Parathyroid adenoma (tissue), 2 donors: ENCODE data around the gene IQCN.
A peak's percentile ranks its signal among the peaks of the same experiment; 100 is the strongest.

ENCODE experiments used
- H2AFZ ChIP-seq: fragments of 300-600 bp; sonication (generic); one replicate; pipeline ENCODE4 v1.7.0; 2017; ENCODE audit warnings: antibody characterized with exemption, mild to moderate bottlenecking
- H3K27ac ChIP-seq: fragments of 300-600 bp; sonication (generic); one replicate; pipeline ENCODE4 v1.7.0; 2017
- H3K27me3 ChIP-seq: fragments of 300-600 bp; sonication (generic); one replicate; pipeline ENCODE4 v1.7.0; 2017; ENCODE audit warnings: low read length; ENCODE audit not compliant: control insufficient read depth, insufficient read depth
- H3K36me3 ChIP-seq: fragments of 300-600 bp; sonication (generic); one replicate; pipeline ENCODE4 v1.7.0; 2017; ENCODE audit warnings: low read length; ENCODE audit not compliant: control insufficient read depth, insufficient read depth
- H3K4me1 ChIP-seq: fragments of 300-600 bp; sonication (generic); one replicate; pipeline ENCODE4 v1.7.0; 2017; ENCODE audit warnings: control low read depth
- H3K4me2 ChIP-seq: fragments of 300-600 bp; sonication (generic); one replicate; pipeline ENCODE4 v1.7.0; 2017; ENCODE audit warnings: low read length
- H3K4me3 ChIP-seq: fragments of 300-600 bp; sonication (generic); one replicate; pipeline ENCODE4 v1.7.0; 2017; ENCODE audit warnings: low read depth, low read length
- H3K79me2 ChIP-seq: fragments of 300-600 bp; sonication (generic); one replicate; pipeline ENCODE4 v1.7.0; 2017; ENCODE audit warnings: control low read depth
- H3K9ac ChIP-seq: fragments of 300-600 bp; sonication (generic); one replicate; pipeline ENCODE4 v1.7.0; 2017; ENCODE audit warnings: mild to moderate bottlenecking
- H3K9me3 ChIP-seq: fragments of 300-600 bp; sonication (generic); one replicate; pipeline ENCODE4 v1.7.0; 2017; ENCODE audit warnings: low read length; ENCODE audit not compliant: control insufficient read depth
- TF ChIP-seq, protein P1 (sequence below): fragments of 300-600 bp; sonication (generic); IDR thresholded peaks from one replicate; pipeline ENCODE4 v1.7.0; 2017; ENCODE audit warnings: antibody characterized with exemption, mild to moderate bottlenecking
- donor health status: primary hyperparathyroidism.

Gene IQCN

DNA sequence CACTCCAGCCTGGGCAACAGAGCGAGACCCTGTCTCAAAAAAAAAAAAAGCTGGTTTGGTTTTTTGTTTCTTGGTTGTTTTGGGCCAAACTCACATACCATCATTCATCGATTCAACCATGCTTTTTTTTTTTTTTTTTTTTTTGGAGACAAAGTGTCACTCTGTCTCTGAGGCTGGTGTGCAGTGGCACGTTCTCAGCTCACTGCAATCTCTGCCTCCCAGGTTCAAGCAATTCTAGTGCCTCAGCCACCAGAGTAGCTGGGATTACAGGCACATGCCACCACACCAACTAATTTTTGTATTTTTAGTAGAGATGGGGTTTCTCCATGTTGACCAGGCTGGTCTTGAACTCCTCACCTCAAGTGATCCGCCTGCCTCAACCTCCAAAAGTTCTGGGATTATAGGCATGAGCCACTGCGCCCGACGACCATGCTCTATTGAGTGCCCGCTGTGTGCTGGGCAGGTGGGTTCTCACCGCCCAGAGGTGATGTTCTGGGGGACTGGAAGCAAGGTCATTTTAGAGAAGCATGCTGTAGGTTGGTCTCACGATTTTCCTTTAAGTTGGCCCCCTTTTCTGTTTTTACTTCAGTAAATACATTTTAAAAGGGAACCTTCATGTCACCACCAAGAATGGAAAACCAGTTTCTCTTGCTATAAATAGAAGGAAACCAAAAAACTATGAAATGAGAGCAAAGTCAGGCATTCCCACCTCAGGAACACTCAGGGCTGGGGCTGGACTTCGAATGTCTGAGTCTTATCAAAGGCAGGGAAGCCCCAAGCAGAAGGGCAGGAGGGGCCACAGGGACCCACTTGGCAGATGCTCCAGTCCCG lies 15.4 kb upstream of the IQCN start:
- Histone ChIP-seq H3K79me2 (no peaks in the 10 kb centered on the region), H3K27me3 (no peaks in the 10 kb centered on the region), H3K27ac (peak overlapping the region; percentile 22), H3K4me3 (no peak overlapping the region), H3K4me2 (no peak overlapping the region), H2AFZ (peak overlapping the region; percentile 13), H3K9ac (no peak overlapping the region), H3K9me3 (no peaks in the 10 kb centered on the region), H3K4me1 (peaks cover 33% of the 10 kb centered on the region), H3K36me3 (no peaks in the 10 kb centered on the region)
- TF ChIP-seq, protein P1, sequence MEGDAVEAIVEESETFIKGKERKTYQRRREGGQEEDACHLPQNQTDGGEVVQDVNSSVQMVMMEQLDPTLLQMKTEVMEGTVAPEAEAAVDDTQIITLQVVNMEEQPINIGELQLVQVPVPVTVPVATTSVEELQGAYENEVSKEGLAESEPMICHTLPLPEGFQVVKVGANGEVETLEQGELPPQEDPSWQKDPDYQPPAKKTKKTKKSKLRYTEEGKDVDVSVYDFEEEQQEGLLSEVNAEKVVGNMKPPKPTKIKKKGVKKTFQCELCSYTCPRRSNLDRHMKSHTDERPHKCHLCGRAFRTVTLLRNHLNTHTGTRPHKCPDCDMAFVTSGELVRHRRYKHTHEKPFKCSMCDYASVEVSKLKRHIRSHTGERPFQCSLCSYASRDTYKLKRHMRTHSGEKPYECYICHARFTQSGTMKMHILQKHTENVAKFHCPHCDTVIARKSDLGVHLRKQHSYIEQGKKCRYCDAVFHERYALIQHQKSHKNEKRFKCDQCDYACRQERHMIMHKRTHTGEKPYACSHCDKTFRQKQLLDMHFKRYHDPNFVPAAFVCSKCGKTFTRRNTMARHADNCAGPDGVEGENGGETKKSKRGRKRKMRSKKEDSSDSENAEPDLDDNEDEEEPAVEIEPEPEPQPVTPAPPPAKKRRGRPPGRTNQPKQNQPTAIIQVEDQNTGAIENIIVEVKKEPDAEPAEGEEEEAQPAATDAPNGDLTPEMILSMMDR, result no peak

DNA sequence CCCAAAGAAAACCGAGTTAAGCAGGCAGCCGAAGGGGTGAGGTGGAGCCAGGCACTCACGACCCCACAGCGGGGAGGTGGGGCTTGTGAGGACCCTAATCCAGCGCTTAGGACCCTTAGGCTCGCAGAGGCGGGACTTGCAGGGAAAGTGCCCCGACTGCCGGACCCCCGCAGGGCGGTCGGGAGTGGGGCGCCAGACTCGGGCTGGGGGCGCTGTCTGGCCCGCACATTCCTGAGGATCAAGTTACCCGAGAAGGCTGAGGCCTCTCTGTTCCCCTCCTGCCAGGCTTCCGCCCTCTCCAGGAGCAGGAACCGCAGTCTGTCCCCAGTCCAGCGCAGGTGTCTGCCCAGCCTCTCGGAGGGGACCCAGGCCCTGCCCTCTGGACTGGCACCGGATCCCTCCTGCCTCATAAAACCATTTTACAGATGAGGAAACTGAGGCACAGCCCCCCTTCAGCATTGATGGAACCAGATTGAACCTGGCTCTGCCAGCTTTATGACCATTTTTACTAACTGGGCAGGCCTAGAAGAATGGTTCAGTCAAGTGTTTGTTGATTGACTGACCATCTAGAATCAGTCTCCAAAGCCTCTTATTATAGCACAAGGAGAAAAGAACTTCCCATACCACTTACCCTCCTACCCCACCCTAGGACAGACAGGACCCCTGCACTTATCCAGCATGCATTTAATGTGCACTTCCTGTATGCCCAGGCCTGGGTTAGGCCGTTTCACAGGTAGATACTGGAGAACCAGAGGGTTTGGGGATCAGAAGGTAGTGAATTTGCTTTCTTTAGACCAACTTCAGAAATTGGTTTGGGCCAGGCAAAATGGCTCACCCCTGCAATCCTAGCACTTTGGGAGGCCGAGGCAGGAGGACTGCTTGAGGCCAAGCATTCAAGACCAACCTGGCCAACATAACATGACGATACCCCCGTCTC lies 13.9 kb upstream of the IQCN start:
- TF ChIP-seq, protein P1, result no peak
- H3K9me3 ChIP-seq, result no peaks in the 10 kb centered on the region
- H3K27ac ChIP-seq, result peak overlapping the region; percentile 70
- H3K4me3 ChIP-seq, result no peak overlapping the region
- H3K4me1 ChIP-seq, result peaks cover 29% of the 10 kb centered on the region
- H3K79me2 ChIP-seq, result no peaks in the 10 kb centered on the region
- H3K9ac ChIP-seq, result no peak overlapping the region
- peak overlapping the region; percentile 71 for H2AFZ ChIP-seq
- H3K27me3 ChIP-seq, result no peaks in the 10 kb centered on the region
- no peaks in the 10 kb centered on the region for H3K36me3 ChIP-seq
- no peak overlapping the region for H3K4me2 ChIP-seq

DNA sequence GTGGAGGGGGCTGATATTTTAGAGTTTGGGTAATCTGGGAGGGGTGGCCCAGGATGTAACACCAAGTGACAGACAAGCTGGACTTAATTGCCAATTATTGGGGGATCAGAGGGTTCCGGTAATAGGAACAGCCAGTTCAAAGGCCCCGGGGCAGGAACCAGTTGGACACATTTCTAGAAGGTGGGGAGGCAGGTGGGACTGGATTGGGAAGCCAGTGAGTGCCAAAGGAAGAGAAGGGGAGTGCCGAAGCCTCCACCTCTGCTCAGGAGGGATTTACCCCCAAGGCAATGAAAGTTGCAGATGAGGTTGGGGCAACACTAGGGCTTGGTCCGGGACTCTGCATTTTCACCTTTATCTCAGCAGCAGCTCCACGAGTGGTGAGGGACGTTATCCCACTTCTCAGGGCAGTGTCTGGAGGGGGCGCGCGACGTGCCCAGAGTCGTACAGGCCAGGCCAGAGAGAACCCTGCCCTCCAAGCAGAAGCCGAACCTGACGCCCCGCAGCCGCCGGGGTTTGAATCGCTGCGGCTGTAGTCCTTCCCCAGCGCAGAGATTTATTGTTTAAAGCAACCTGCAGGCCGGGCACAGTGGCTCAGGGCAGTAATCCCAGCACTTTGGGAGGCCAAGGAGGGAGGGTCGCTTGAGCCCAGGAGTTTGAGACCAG lies 12.9 kb upstream of the IQCN start:
- Histone ChIP-seq H3K27ac (peak overlapping the region; percentile 70), H3K27me3 (no peaks in the 10 kb centered on the region), H3K9ac (no peak overlapping the region), H3K4me2 (no peak overlapping the region), H3K4me3 (no peak overlapping the region), H3K36me3 (no peaks in the 10 kb centered on the region), H3K4me1 (peaks cover 33% of the 10 kb centered on the region), H3K9me3 (no peaks in the 10 kb centered on the region), H3K79me2 (no peaks in the 10 kb centered on the region), H2AFZ (no peak overlapping the region)
- TF ChIP-seq, protein P1, result no peak

DNA sequence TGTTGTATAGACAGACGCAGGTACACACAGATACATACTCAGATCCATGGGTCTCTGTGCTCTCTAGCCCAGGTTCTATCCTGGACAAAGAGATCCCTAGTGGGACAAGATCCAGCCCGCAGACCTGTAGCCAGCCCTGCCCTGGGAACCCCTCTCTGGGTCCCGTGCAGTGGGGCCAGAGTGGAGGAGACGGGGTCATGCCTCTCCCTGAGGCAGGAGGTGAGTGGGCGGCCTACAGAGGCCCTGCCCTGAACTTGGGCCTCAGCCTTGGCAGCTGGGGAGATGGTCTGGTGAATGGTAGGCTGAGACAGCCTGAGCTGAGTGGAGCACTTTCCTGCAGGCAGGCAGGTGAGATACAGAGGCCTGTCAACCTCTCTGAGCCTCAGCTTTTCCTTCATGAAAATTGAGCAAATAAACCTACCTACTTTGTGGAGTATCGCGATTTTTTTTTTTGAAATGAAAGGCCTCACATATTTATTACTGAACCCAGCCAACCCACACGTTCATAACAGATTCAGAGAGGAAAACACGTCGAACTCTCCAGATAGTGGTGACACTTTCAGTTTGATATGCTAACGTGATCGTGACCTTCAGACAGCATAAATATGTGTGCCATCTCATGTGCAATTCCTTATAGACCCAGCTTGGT lies 10.6 kb upstream of the IQCN start:
- Histone ChIP-seq H3K4me3 (no peak overlapping the region), H3K27ac (peak overlapping the region; percentile 67), H3K79me2 (no peaks in the 10 kb centered on the region), H3K4me1 (peaks cover 22% of the 10 kb centered on the region), H3K9ac (no peak overlapping the region), H3K36me3 (no peaks in the 10 kb centered on the region), H3K9me3 (no peaks in the 10 kb centered on the region), H2AFZ (peak overlapping the region; percentile 62), H3K27me3 (no peaks in the 10 kb centered on the region), H3K4me2 (no peak overlapping the region)
- TF ChIP-seq, protein P1, result no peak
